ENCODE results near the gene KRT3.

KRT3 gene

GRCh38 chr12:52772188-52772587 lies 23.7 kb downstream of the KRT3 start:
- Histone ChIP-seq H3K9me3 (ENCODE audit: insufficient read depth, low read length) (no peaks in the 10 kb centered on the region), H3K27me3 (ENCODE audit: low read length) (no peaks in the 10 kb centered on the region)

DNA sequence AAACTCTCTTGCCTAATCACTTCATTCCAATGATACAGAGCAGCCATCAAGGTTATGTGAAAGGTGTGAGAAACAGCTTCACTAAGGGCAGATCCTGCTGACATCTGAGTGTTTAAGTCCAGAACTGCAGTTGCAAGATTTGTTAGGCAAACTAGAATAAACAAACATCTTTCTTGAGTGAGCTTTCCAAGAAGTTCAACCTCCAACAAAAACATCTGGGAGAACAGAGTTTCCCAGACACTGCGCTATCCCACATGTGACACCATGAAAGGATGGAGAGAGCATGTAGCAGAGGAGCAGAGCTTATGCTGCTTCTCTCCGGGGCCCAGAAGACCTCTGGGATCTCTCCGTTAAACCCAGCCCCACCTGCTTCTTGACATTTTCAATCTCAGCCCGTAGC lies 24.4 kb downstream of the KRT3 start:
- Histone ChIP-seq H3K4me2 (ENCODE audit: low read depth, low read length, poor library complexity, severe bottlenecking) (no peak overlapping the region), H3K27me3 (ENCODE audit: low read length) (no peaks in the 10 kb centered on the region), H3F3A (ENCODE audit: insufficient read depth) (no peaks in the 10 kb centered on the region), H3K9me3 (ENCODE audit: insufficient read depth, low read length) (no peaks in the 10 kb centered on the region), H4K20me1 (ENCODE audit: low read depth, low read length) (no peaks in the 10 kb centered on the region), H2AFZ (ENCODE audit: low read depth, low read length, severe bottlenecking) (no peak overlapping the region), H3K9ac (ENCODE audit: low read length) (no peak overlapping the region), H3K27ac (ENCODE audit: low read depth, low read length) (no peak overlapping the region), H3K36me3 (ENCODE audit: low read length) (no peaks in the 10 kb centered on the region), H3K4me3 (ENCODE audit: insufficient read depth, low read length, poor library complexity, severe bottlenecking) (no peak overlapping the region), H3K9me2 (replicated peaks; ENCODE audit: insufficient read depth, low read length) (no peaks in the 10 kb centered on the region), H3K79me2 (ENCODE audit: insufficient read depth, low read length) (no peaks in the 10 kb centered on the region)
- no peak for TF ChIP-seq EZH2phosphoT487 (conservative IDR thresholded peaks at IDR 0.05; ENCODE audit: low read length)
- TF ChIP-seq, protein P1, sequence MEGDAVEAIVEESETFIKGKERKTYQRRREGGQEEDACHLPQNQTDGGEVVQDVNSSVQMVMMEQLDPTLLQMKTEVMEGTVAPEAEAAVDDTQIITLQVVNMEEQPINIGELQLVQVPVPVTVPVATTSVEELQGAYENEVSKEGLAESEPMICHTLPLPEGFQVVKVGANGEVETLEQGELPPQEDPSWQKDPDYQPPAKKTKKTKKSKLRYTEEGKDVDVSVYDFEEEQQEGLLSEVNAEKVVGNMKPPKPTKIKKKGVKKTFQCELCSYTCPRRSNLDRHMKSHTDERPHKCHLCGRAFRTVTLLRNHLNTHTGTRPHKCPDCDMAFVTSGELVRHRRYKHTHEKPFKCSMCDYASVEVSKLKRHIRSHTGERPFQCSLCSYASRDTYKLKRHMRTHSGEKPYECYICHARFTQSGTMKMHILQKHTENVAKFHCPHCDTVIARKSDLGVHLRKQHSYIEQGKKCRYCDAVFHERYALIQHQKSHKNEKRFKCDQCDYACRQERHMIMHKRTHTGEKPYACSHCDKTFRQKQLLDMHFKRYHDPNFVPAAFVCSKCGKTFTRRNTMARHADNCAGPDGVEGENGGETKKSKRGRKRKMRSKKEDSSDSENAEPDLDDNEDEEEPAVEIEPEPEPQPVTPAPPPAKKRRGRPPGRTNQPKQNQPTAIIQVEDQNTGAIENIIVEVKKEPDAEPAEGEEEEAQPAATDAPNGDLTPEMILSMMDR (IDR thresholded peaks at IDR 0.05; ENCODE audit: insufficient read depth, low read length, poor library complexity, severe bottlenecking), result no peak

More at GRCh38 chr12:52772188-52772587, 23.7 kb downstream of the KRT3 start:
- Histone ChIP-seq H3K4me2 (ENCODE audit: low read depth, low read length, poor library complexity, severe bottlenecking) (no peak overlapping the region), H3K9me2 (replicated peaks; ENCODE audit: insufficient read depth, low read length) (no peaks in the 10 kb centered on the region), H4K20me1 (ENCODE audit: low read depth, low read length) (no peaks in the 10 kb centered on the region), H3K9ac (ENCODE audit: low read length) (no peak overlapping the region), H3F3A (ENCODE audit: insufficient read depth) (no peaks in the 10 kb centered on the region), H2AFZ (ENCODE audit: low read depth, low read length, severe bottlenecking) (no peak overlapping the region), H3K79me2 (ENCODE audit: insufficient read depth, low read length) (no peaks in the 10 kb centered on the region), H3K4me3 (ENCODE audit: insufficient read depth, low read length, poor library complexity, severe bottlenecking) (no peak overlapping the region), H3K36me3 (ENCODE audit: low read length) (no peaks in the 10 kb centered on the region), H3K27ac (ENCODE audit: low read depth, low read length) (no peak overlapping the region)
- no peak for TF ChIP-seq EZH2phosphoT487 (conservative IDR thresholded peaks at IDR 0.05; ENCODE audit: low read length)
- TF ChIP-seq, protein P1 (IDR thresholded peaks at IDR 0.05; ENCODE audit: insufficient read depth, low read length, poor library complexity, severe bottlenecking), result no peak

- Histone ChIP-seq H3K9me3 (ENCODE audit: insufficient read depth, low read length) (no peaks in the 10 kb centered on the region), H3K4me3 (ENCODE audit: insufficient read depth, low read length, poor library complexity, severe bottlenecking) (no peak overlapping the region), H3F3A (ENCODE audit: insufficient read depth) (no peaks in the 10 kb centered on the region), H3K36me3 (ENCODE audit: low read length) (no peaks in the 10 kb centered on the region), H3K4me2 (ENCODE audit: low read depth, low read length, poor library complexity, severe bottlenecking) (no peak overlapping the region), H2AFZ (ENCODE audit: low read depth, low read length, severe bottlenecking) (no peak overlapping the region), H3K79me2 (ENCODE audit: insufficient read depth, low read length) (no peaks in the 10 kb centered on the region), H4K20me1 (ENCODE audit: low read depth, low read length) (no peaks in the 10 kb centered on the region), H3K27ac (ENCODE audit: low read depth, low read length) (no peak overlapping the region), H3K27me3 (ENCODE audit: low read length) (no peaks in the 10 kb centered on the region), H3K9me2 (replicated peaks; ENCODE audit: insufficient read depth, low read length) (no peaks in the 10 kb centered on the region), H3K9ac (ENCODE audit: low read length) (no peak overlapping the region)
- TF ChIP-seq EZH2phosphoT487 (conservative IDR thresholded peaks at IDR 0.05; ENCODE audit: low read length), result no peak
- TF ChIP-seq, protein P1 (IDR thresholded peaks at IDR 0.05; ENCODE audit: insufficient read depth, low read length, poor library complexity, severe bottlenecking), result no peak
These were observed 24.8 kb downstream of the KRT3 start for GRCh38 chr12:52771088-52771487.

Measured in SU-DHL-6 (cell line).